ENCODE results near the gene LRP4.

LRP4 gene

GRCh38 chr11:46890665-46891064 lies 27.7 kb downstream of the LRP4 start:
- no peak for DNase-seq

DNA sequence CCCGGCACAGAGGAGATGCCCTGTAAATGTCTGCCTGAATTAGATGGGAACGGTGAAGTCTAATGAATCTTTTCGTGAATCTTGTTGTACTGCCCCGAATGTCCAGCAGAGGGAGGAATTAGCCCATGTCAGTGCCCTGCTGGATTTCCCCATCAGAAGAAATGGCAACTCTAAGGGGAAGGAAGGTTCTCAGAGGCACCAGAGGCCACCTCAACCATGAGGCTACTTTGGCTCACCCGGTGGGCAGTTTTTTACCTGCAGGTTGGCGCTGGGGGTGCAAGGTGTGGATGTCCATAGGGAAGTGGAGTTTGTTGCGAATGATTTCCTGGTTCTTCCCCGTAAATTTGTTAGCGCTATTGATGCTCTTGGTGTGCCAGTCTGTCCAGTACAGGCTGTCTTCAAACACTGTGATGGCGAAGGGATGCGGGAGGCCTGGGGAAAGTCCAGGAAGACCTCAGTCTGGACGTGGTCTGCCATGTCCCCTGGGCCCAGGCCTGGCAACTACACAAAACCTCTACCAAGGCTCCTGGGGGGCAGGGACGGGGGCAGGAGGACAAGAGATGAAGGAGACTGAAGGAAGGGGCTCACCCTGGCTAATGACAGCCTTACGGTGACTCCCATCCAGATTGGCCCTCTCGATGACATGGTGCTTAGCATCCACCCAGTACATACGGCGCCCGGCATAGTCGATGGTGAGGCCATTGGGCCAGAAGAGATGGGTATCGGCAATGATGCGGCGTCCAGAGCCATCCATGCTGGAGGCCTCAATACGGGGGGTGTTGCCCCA lies 28.5 kb downstream of the LRP4 start:
- peak; percentile 94 for DNase-seq

GRCh38 chr11:46889251-46889650 lies 29.1 kb downstream of the LRP4 start:
- no peak for DNase-seq

DNA sequence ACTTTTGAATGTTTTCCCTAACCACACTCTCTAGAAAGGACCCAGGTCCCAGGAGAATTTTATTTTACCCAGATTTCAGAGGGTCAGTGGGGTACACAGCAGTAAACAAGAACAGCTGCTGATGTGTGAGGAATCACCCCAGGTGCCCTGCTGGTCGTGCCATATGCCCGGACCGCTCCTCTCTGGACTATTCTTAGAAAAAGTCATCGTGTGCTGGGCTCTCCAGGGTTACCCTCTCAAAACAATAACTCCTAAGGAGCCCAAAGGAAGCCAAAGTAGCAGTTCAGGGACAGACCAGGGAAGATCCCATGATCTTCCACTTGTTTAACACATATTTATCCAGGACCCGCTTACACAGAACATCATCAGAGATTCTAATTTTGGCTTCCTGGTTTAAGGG lies 29.7 kb downstream of the LRP4 start:
- no peak for DNase-seq

DNA sequence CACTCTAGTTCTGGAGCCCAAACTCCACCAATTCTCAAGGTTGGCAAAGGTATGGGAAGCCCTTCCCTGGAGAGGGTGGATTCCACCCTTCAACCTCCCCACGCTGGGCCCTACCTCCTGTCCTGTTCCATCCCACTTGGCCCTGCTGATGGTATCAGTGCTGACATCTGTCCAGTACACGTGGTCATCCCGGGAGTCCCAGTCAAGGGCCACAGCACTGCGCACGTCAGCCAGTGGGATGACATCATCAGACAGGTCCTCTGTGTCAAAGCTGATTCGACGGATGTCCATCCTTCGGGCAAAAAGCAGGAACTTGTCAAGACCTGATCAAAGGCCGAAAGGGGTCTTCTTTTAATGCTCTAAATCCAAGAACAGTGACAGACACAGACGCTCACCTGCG lies 32.1 kb downstream of the LRP4 start:
- DNase-seq: no peak

DNA sequence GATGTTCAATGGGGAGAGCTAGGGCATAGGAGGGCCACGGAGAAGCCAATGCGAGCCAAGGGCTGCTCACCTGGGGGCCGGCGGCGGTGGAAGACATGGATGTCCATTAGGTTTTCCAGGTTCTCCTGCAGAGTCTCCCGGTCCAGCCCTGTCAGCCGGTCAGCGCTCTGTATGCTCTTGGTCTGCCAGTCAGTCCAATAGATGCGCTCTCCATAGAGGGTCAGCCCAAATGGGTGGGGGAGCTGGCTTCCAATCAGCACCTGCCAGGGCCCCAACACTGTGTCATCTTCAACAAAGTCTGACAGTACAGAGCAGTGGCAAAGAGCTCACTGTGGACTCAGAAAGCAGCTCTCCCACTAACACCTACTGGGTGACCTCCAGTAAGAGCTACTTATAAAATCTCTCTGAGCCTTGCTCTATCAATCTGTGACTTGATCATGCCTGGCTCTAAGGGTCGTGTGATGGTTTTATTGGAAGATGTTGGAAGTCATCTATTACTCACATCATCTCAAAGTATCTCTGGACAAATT lies 39.2 kb downstream of the LRP4 start:
- DNase-seq: no peak

DNA sequence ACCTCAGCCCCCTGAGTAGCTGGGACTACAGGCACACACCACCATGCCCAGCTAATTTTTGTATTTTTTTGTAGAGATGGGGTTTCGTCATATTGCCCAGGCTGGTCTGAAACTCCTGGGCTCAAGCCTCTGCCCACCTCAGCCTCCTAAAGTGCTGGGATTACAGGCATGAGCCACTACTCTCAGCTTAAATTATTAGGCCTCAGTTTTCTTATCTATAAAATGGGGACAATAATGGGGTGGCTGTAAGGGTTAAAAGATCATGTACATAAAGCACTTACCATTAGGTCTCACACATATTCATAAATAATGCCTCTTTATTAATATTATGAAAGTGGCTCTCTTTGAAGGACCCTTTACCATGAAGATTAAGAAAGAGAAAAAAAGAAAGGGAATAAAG lies 40.8 kb downstream of the LRP4 start:
- DNase-seq: no peak

DNA sequence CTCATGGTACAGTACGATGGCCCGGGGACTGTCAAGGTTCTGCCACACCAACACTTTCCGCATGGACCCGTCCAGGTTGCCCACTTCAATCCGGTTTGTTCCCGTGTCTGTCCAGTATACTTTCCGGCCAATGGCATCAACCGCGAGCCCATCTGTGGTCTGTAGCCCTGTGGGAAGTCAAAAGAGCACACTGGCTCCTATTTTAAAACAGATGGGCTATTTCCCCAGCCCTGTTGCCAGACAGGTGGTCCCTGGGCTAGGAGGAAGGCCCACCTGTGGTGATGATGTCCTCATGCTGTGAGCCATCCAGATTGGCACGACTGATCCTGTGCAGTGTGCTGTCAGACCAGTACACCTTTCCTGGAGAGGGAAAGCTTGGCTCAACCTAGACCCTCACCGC lies 41.9 kb downstream of the LRP4 start:
- no peak for DNase-seq

- no peak for DNase-seq
Measured at GRCh38 chr11:46874586-46874985, 43.8 kb downstream of the LRP4 start.

- no peak for DNase-seq
Measured at GRCh38 chr11:46868912-46869311, 49.4 kb downstream of the LRP4 start.

- DNase-seq: no peak
Measured at GRCh38 chr11:46865340-46865739, 53.0 kb downstream of the LRP4 start.

GRCh38 chr11:46860218-46860617 lies 58.1 kb downstream of the LRP4 start:
- no peak for DNase-seq

GRCh38 chr11:46858920-46859546 lies 59.3 kb downstream of the LRP4 start:
- DNase-seq: no peak

GRCh38 chr11:46857666-46858065 lies 60.7 kb downstream of the LRP4 start:
- no peak for DNase-seq

DNA sequence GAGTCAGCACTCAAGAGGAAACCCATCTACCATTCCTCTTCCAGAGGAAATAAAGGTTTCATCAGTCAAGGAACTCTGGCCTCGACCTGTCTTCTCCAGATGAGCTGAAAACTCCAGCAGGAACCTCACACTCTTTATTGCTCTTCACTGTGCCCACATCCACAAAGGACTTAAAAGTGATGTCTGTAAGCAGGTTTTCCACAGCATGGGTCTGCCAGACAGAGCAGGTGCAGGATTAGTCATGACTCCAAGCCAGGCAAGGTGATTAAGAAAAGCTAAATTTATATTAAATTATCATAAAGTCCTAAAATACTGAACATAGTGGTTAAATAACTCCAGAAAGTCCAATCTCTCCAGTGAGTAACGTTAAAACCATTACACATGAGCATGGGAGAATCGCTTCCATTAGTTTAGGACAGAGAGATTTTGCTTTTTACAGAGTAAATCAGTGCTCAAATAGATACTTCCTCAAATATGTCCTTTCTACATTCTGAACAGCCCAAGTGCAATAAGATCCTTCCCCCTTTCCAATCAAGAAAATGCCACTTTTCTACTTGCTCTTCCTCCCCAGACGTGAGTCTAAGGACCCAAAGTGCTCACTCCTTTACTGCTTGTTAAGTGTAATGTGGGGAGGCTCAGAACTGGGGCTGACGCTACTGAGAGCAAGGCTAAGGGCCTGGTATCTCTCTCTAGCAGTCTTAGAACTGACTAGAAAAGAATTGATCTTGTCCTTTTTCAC lies 61.6 kb downstream of the LRP4 start:
- DNase-seq: no peak

DNA sequence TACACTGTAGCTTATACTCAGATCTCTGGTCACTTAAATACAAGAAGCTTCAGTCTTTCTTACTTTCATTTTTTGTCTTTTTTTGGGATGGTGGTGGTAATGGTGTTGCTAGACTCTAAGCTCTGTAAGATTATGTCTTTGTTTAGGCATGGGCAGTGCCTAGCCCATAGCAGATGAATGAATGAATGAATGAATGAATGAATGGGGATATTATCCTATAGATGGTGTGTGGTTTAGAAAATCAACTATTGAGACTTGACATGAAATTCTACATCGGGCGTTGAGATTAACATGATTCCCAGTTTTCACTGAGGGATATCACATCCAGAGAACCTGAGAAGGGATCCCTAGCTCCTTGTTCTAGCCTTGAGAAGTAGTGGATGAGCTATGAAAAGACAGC lies 62.5 kb downstream of the LRP4 start:
- DNase-seq: no peak

- DNase-seq: no peak
Measured at GRCh38 chr11:46855167-46855566, 63.2 kb downstream of the LRP4 start.

GRCh38 chr11:46850829-46851380 lies 67.4 kb downstream of the LRP4 start:
- no peak for DNase-seq

DNA sequence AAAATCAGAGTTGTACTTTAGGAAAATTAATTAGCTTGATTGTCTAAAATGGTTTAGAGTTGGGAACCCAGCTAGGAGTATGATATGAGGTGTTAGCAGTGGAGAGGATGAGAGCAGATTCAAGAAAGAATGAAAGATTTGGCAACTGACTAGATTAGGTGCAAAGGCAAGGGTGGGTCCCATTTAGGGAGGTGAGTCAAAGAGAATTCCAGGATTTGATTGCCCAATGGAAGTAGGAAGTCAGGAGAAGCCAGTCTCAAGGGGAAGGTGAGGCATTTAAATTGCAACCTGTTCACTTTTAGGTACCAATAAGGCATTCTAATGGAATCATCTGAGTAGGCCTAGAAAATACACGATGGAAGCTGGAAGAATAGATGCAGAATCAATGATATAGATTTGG lies 68.7 kb downstream of the LRP4 start:
- DNase-seq: no peak

- no peak for DNase-seq
Measured at GRCh38 chr11:46846510-46846830, 71.9 kb downstream of the LRP4 start.

- peak; percentile 96 for DNase-seq
Measured at GRCh38 chr11:46845740-46846509, 72.4 kb downstream of the LRP4 start, which contains the start of gene CKAP5. TSS of gene CKAP5 (minus strand) at chr11:46846280. CDS start at chr11:46821231, 25,049 bp downstream.

DNA sequence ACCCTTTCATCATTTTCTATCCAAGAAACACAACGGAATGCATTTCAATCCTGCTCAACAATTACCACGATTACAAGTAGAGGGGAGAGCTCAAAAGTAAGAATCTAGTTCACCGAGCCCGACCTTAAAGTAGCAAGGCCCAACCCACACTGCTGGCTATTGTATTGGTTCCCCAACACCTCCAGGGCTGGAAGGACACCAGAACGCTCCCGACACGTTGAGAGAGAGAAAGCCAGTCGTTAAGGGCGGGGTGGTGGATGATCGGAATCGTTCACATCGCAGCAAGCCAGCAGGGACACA lies 73.0 kb downstream of the LRP4 start:
- DNase-seq: no peak

DNA sequence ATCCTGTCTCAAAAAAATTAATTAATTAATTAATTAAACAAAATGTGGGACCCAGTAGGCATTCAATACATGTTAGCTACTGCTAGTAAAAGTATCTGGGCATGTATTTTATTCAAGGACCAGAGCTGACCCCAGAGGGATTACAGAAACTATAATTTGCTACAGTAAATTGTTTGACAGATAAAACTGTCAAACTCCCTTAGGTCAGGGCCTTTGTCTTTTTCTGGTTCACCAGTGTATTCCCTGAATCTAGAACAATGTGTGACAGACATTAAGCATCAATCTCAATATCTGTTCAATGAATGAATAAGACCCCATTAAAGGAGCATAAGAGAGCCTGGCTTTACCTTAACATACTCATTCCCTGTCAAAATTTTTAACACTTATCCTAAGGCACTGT lies 78.2 kb downstream of the LRP4 start:
- DNase-seq: peak; percentile 66
